Uterus (tissue), 4 donors: ENCODE results near the gene PTGS1. TPM values are rescaled to one million over a fixed set of nuclear protein-coding genes. Genes with fewer than 3 reads are reported as not detected.
"Not testable (repeated sequence)": the region's sequence is repeated elsewhere in the genome, so short reads cannot be mapped to it uniquely, and the experiment has no call there.

Experiments used
- DNase-seq, 2 donors: peaks; one replicate each; pipeline ENCODE4 v3.0.0-alpha.2; 2019 to 2020
- H3K27ac ChIP-seq, 2 donors: fragments of 200-600 bp; sonication (generic); 1 replicate in 1 of 2; 2 replicates in 1 of 2; pipeline ENCODE4 v1.5.1; 2016 to 2018
- H3K27me3 ChIP-seq, 2 donors: fragments of 200-600 bp; sonication (generic); one replicate each; pipeline ENCODE4 v1.5.1; 2018 to 2019; ENCODE audit warnings: control low read depth in 1 of 2
- H3K36me3 ChIP-seq, 2 donors: fragments of 200-600 bp; sonication (generic); one replicate each; pipeline ENCODE4 v1.5.1; 2019; ENCODE audit warnings: control low read depth in 1 of 2
- H3K4me1 ChIP-seq, 2 donors: fragments of 200-600 bp; sonication (generic); one replicate each; pipeline ENCODE4 v1.5.1; 2018 to 2019; ENCODE audit warnings: control low read depth in 1 of 2
- H3K4me3 ChIP-seq, 2 donors: fragments of 200-600 bp; sonication (generic); 1 replicate in 1 of 2; 2 replicates in 1 of 2; pipeline ENCODE4 v1.5.1; 2018 to 2019; ENCODE audit warnings: mild to moderate bottlenecking in 1 of 2
- H3K9me3 ChIP-seq, 2 donors: fragments of 200-600 bp; sonication (generic); one replicate each; pipeline ENCODE4 v1.5.1; 2019; ENCODE audit warnings: control low read depth in 1 of 2
- CTCF ChIP-seq, 4 experiments: fragments of 200-600 bp in 2 of 4; fragments of 450-650 bp in 2 of 4; sonication (generic) in 2 of 4; IDR thresholded peaks; one replicate each; pipeline ENCODE4 v1.5.1; 2016 to 2019; ENCODE audit warnings: antibody characterized with exemption in 4 of 4, mild to moderate bottlenecking in 2 of 4, moderate library complexity in 1 of 4
- POLR2A ChIP-seq, 2 donors: fragments of 450-650 bp; IDR thresholded peaks; one replicate each; pipeline ENCODE4 v1.6.1; 2016; ENCODE audit warnings: antibody characterized with exemption in 2 of 2, mild to moderate bottlenecking in 1 of 2, moderate library complexity in 1 of 2
- intact Hi-C: fragments of 100-400 bp; cut with DNase I; formaldehyde crosslinking; loops from one replicate; pipeline ENCODE4 v1.15.1; 2023; ENCODE audit warnings: low total_unique reads
- total RNA-seq, 4 donors: library from RNA; depleted of rRNA in 3 of 4; stranded (reverse); fragments of >200 nt in 3 of 4; gene quantifications; one replicate each; pipeline versions ENCODE4 v1.1.0 to v1.2.4, GENCODE V29; 2014 to 2023
- donor health status: DM: yes; HTN: yes; CAD: no.

The PTGS1 gene
- total RNA-seq, 4 donors from 2014 or later = 2.1 to 20.6 (median 7.4) TPM

- DNase-seq = no peak
- Histone ChIP-seq H3K27me3 (no peaks in the 10 kb centered on the region), H3K27ac (no peak overlapping the region), H3K4me1 (no peaks in the 10 kb centered on the region), H3K9me3 (no peaks in the 10 kb centered on the region), H3K4me3 (no peak overlapping the region), H3K36me3 (no peaks in the 10 kb centered on the region)
- intact Hi-C loops = no loop called here
- TF ChIP-seq POLR2A (IDR thresholded peaks at IDR 0.05) (no peak), CTCF (IDR thresholded peaks at IDR 0.05) (no peak)
These were observed 27.6 kb downstream of the PTGS1 start for GRCh38 chr9:122398371-122398924.

- no peak for DNase-seq
- Histone ChIP-seq H3K9me3 (no peaks in the 10 kb centered on the region), H3K27ac (no peak overlapping the region), H3K36me3 (no peaks in the 10 kb centered on the region), H3K4me3 (no peak overlapping the region), H3K27me3 (no peaks in the 10 kb centered on the region), H3K4me1 (no peaks in the 10 kb centered on the region)
- TF ChIP-seq POLR2A (IDR thresholded peaks at IDR 0.05) (no peak), CTCF (IDR thresholded peaks at IDR 0.05) (no peak)
- intact Hi-C loops = no loop called here
These were observed 31.1 kb downstream of the PTGS1 start for GRCh38 chr9:122401896-122402295.

- no peaks in the 10 kb centered on the region for H3K27me3 ChIP-seq
- H3K4me3 ChIP-seq = no peak overlapping the region
- no peak for DNase-seq
- no peaks in the 10 kb centered on the region for H3K36me3 ChIP-seq
- no peaks in the 10 kb centered on the region for H3K4me1 ChIP-seq
- TF ChIP-seq CTCF (IDR thresholded peaks at IDR 0.05) (no peak), POLR2A (IDR thresholded peaks at IDR 0.05) (no peak)
- no peaks in the 10 kb centered on the region for H3K9me3 ChIP-seq
- intact Hi-C loops = no loop called here
- H3K27ac ChIP-seq = no peak overlapping the region
These were observed 31.6 kb downstream of the PTGS1 start for GRCh38 chr9:122402403-122402871.

GRCh38 chr9:122402874-122403273 is 32.0 kb downstream of the PTGS1 start:
- Histone ChIP-seq H3K27me3 (no peaks in the 10 kb centered on the region), H3K4me3 (no peak overlapping the region), H3K36me3 (no peaks in the 10 kb centered on the region), H3K9me3 (no peaks in the 10 kb centered on the region), H3K4me1 (no peaks in the 10 kb centered on the region), H3K27ac (no peak overlapping the region)
- TF ChIP-seq CTCF (IDR thresholded peaks at IDR 0.05) (no peak), POLR2A (IDR thresholded peaks at IDR 0.05) (no peak)
- intact Hi-C loops = no loop called here
- DNase-seq = no peak

- H3K27me3 ChIP-seq = no peaks in the 10 kb centered on the region
- H3K27ac ChIP-seq = no peak overlapping the region
- DNase-seq = no peak
- H3K9me3 ChIP-seq = no peaks in the 10 kb centered on the region
- intact Hi-C loops = no loop called here
- H3K4me1 ChIP-seq = no peaks in the 10 kb centered on the region
- no peak for TF ChIP-seq CTCF (IDR thresholded peaks at IDR 0.05)
- no peak for TF ChIP-seq POLR2A (IDR thresholded peaks at IDR 0.05)
- no peak overlapping the region for H3K4me3 ChIP-seq
- H3K36me3 ChIP-seq = no peaks in the 10 kb centered on the region
These were observed 32.7 kb downstream of the PTGS1 start for GRCh38 chr9:122403381-122404000.

GRCh38 chr9:122405304-122406069 is 34.7 kb downstream of the PTGS1 start:
- H3K4me3 ChIP-seq, H3K9me3 ChIP-seq, intact Hi-C loops, DNase-seq, H3K27me3 ChIP-seq, H3K27ac ChIP-seq, H3K36me3 ChIP-seq, H3K4me1 ChIP-seq: not testable (repeated sequence)
